PC-9 (cell line): Measurements from ENCODE around the gene HLCS. TPM values are rescaled to one million over a fixed set of nuclear protein-coding genes. Genes with fewer than 3 reads are reported as not detected.
"Not testable (repeated sequence)": the region's sequence is repeated elsewhere in the genome, so short reads cannot be mapped to it uniquely, and the experiment has no call there.

Source experiments
- BruUV-seq: library from RNA; stranded (reverse); fragments of 400-500 nt; replicated peaks from 2 replicates; lab custom pipeline; 2021; lab: Mats Ljungman, UMichigan
- CTCF ChIA-PET: fragments of 300-600 bp; sonication (Branson Sonifier 250); formaldehyde crosslinking; loops from one replicate; lab custom pipeline; 2022; ENCODE audit warnings: antibody characterized with exemption; lab: Charles Lee
- POLR2A ChIA-PET: fragments of 300-600 bp; sonication (Branson Sonifier 250); formaldehyde crosslinking; loops from one replicate; lab custom pipeline; 2022; ENCODE audit warnings: antibody characterized with exemption; ENCODE audit not compliant: unreplicated experiment; lab: Charles Lee
- DNase-seq, 2 experiments: peaks; one replicate each; pipeline versions ENCODE4 v3.0.0 to v3.0.0-alpha.2; 2015 to 2022; ENCODE audit warnings: mixed read lengths in 1 of 2
- H2AFZ ChIP-seq: fragments of 200-600 bp; sonication (generic); 2 replicates; pipeline ENCODE4 v1.8.1; 2017; ENCODE audit warnings: antibody characterized with exemption
- H3F3A ChIP-seq: fragments of 200-600 bp; sonication (generic); 2 replicates; pipeline ENCODE4 v1.8.1; 2017; ENCODE audit warnings: antibody characterized with exemption, mild to moderate bottlenecking, low read depth; ENCODE audit not compliant: insufficient read depth
- H3K27ac ChIP-seq: fragments of 200-600 bp; sonication (generic); 2 replicates; pipeline ENCODE4 v1.6.1; 2016; ENCODE audit warnings: mixed run types
- H3K27me3 ChIP-seq: fragments of 200-600 bp; sonication (generic); 2 replicates; pipeline ENCODE4 v1.6.1; 2016; ENCODE audit warnings: low read depth, mixed run types; ENCODE audit not compliant: insufficient read depth
- H3K36me3 ChIP-seq: fragments of 200-600 bp; sonication (generic); 2 replicates; pipeline ENCODE4 v1.6.1; 2016; ENCODE audit warnings: low read depth, mixed run types
- H3K4me1 ChIP-seq: fragments of 200-600 bp; sonication (generic); replicated peaks from 2 replicates; pipeline ENCODE4 v1.6.1; 2016; ENCODE audit warnings: mixed run types; ENCODE audit not compliant: insufficient read depth
- H3K4me2 ChIP-seq: fragments of 200-600 bp; sonication (generic); 2 replicates; pipeline ENCODE4 v1.6.1; 2017; ENCODE audit warnings: mixed run types
- H3K4me3 ChIP-seq: fragments of 200-600 bp; sonication (generic); 2 replicates; pipeline ENCODE4 v1.6.1; 2016; ENCODE audit warnings: mixed run types
- H3K79me2 ChIP-seq: fragments of 200-600 bp; sonication (generic); 2 replicates; pipeline ENCODE4 v1.6.1; 2017; ENCODE audit warnings: low read depth, mixed run types
- H3K9me2 ChIP-seq: fragments of 200-600 bp; sonication (generic); 2 replicates; pipeline ENCODE4 v1.8.1; 2017; ENCODE audit warnings: mild to moderate bottlenecking; ENCODE audit not compliant: insufficient read depth
- H3K9me3 ChIP-seq: fragments of 200-600 bp; sonication (generic); 2 replicates; pipeline ENCODE4 v1.8.1; 2016; ENCODE audit warnings: low read depth; ENCODE audit not compliant: insufficient read depth
- H4K20me1 ChIP-seq: fragments of 200-600 bp; sonication (generic); 2 replicates; pipeline ENCODE4 v1.8.1; 2017; ENCODE audit not compliant: insufficient read depth
- EZH2 ChIP-seq: fragments of 200-600 bp; sonication (generic); IDR thresholded peaks from 2 replicates; pipeline ENCODE4 v1.8.0; 2017; ENCODE audit warnings: antibody characterized with exemption, low read depth
- intact Hi-C: fragments of 100-400 bp; cut with micrococcal nuclease; formaldehyde crosslinking; loops from one replicate; pipeline ENCODE4 v1.10.0; 2022; ENCODE audit not compliant: unreplicated experiment
- total RNA-seq: library from RNA; stranded (reverse); gene quantifications from 2 replicates; pipeline ENCODE4 v1.2.3, GENCODE V29; 2021
- TF ChIP-seq, protein P1 (sequence below): fragments of 200-600 bp; sonication (generic); conservative IDR thresholded peaks from 2 replicates; pipeline ENCODE4 v1.6.1; 2017; ENCODE audit warnings: mixed run types, antibody characterized with exemption, mild to moderate bottlenecking, moderate library complexity

Gene HLCS
- total RNA-seq, 1 experiment from 2014 or later, result 21.6 TPM

- Histone ChIP-seq H3K36me3 (no peaks in the 10 kb centered on the region), H3K4me3 (no peak within 1 kb of the TSS), H2AFZ (no peak within 1 kb of the TSS), H3K27me3 (no peaks in the 10 kb centered on the region), H3K9me3 (no peaks in the 10 kb centered on the region), H3K9me2 (no peaks in the 10 kb centered on the region), H3K4me2 (no peak within 1 kb of the TSS), H4K20me1 (no peaks in the 10 kb centered on the region), H3K4me1 (no peaks in the 10 kb centered on the region), H3K79me2 (no peaks in the 10 kb centered on the region), H3K27ac (no peak within 1 kb of the TSS), H3F3A (no peaks in the 10 kb centered on the region)
- intact Hi-C loops, result no loop called here
- CTCF ChIA-PET, result no interaction called here
- no TSS peak for BruUV-seq
- no peak for TF ChIP-seq EZH2
- TF ChIP-seq, protein P1, sequence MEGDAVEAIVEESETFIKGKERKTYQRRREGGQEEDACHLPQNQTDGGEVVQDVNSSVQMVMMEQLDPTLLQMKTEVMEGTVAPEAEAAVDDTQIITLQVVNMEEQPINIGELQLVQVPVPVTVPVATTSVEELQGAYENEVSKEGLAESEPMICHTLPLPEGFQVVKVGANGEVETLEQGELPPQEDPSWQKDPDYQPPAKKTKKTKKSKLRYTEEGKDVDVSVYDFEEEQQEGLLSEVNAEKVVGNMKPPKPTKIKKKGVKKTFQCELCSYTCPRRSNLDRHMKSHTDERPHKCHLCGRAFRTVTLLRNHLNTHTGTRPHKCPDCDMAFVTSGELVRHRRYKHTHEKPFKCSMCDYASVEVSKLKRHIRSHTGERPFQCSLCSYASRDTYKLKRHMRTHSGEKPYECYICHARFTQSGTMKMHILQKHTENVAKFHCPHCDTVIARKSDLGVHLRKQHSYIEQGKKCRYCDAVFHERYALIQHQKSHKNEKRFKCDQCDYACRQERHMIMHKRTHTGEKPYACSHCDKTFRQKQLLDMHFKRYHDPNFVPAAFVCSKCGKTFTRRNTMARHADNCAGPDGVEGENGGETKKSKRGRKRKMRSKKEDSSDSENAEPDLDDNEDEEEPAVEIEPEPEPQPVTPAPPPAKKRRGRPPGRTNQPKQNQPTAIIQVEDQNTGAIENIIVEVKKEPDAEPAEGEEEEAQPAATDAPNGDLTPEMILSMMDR, result no peak
- DNase-seq, result no peak
- POLR2A ChIA-PET, result interaction anchor here (0.6 kb wide), 1 partner anchor 51 kb away, joined by 3 read pairs; no protein-coding TSS in a partner anchor
These were observed 40.2 kb upstream of the HLCS start, which contains the start of gene RIPPLY3 for GRCh38 chr21:37006486-37007291. TSS of gene RIPPLY3 (plus strand) at chr21:37006702. CDS start at chr21:37006773, 71 bp downstream.

DNA sequence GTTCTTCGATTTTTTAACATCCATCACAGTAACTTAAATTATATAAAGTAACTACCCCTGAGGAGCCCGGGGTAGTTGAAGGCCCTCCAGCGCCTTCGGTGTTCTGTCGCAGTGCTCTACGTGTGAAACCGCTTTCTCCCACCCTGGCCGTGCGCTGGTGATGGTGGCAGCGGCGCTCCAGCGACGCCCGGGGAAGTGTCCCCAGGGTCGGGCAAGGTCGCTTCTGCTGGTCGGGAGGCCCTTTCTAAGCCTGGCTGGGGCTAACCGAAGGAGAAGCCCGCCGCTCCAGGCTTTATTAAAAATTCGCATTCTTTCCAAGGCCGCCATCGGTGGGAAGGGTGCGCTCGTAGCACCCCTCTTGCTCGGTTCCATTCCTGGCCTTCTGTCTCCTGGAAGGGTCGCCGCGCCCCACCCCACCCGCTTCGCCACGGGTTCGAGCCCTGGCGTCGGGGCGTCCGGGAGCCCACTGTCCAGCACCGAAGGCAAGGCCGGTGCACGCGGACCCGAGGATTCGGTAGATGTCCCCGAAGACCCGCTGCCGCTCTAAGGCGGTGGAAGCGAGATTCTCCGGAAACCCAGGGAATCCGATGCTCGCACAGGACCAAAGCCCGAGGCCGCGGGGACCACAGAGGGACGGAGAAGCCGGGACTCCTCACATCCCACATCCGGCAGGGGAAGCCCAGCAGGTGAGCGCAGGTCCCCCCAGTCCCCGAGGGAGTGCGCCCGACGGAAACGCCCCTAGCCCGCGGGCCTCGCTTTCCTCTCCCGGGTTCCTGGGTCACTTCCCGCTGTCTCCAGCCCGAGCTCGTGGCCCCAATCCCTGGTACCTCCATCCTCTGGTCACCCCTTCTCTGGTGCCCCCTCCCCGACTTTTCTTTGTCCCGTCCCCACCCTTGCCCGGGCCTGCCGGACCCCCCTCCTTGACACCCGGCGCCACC, 39.3 kb upstream of the HLCS start:
- Histone ChIP-seq H3K36me3 (no peaks in the 10 kb centered on the region), H3K27ac (no peak overlapping the region), H3K9me3 (no peaks in the 10 kb centered on the region), H3K27me3 (no peaks in the 10 kb centered on the region), H2AFZ (no peak overlapping the region), H4K20me1 (no peaks in the 10 kb centered on the region), H3K4me3 (no peak overlapping the region), H3K4me1 (no peaks in the 10 kb centered on the region), H3F3A (no peaks in the 10 kb centered on the region), H3K4me2 (no peak overlapping the region), H3K9me2 (no peaks in the 10 kb centered on the region), H3K79me2 (no peaks in the 10 kb centered on the region)
- POLR2A ChIA-PET, result no interaction called here
- no peak for DNase-seq
- CTCF ChIA-PET, result no interaction called here
- no peak for TF ChIP-seq EZH2
- TF ChIP-seq, protein P1, result no peak
- intact Hi-C loops, result no loop called here
- no TSS peak for BruUV-seq

DNA sequence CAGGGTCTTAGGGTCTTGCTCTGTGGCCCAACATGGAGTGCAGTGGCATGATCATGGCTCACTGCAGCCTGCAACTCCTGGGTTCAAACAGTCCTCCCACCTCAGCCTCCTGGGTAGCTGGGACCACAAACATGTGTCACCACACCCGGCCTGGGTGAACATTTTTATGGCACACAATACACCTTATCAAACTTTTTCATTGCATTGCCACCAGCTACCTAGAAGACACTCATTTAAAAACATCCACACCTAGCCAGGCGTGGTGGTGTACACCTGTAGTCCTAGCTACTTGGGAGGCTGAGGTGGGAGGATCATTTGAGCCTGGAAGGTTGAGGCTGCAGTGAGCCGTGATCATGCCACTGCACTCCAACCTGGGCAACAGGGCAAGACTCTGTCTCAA, 37.4 kb upstream of the HLCS start:
- DNase-seq, BruUV-seq, H4K20me1 ChIP-seq, H3K9me2 ChIP-seq, H3F3A ChIP-seq, H3K4me1 ChIP-seq, H3K27me3 ChIP-seq, H3K4me2 ChIP-seq, H3K9me3 ChIP-seq, POLR2A ChIA-PET, H3K4me3 ChIP-seq, H3K36me3 ChIP-seq, CTCF ChIA-PET, H3K79me2 ChIP-seq, H3K27ac ChIP-seq, intact Hi-C loops, H2AFZ ChIP-seq: not testable (repeated sequence)

GRCh38 chr21:37002851-37003250, 36.4 kb upstream of the HLCS start:
- POLR2A ChIA-PET, result interaction anchor here (0.7 kb wide), 1 partner anchor 344 kb away, joined by 14 read pairs; no protein-coding TSS in a partner anchor
- H2AFZ ChIP-seq, intact Hi-C loops, H3K9me3 ChIP-seq, H3K9me2 ChIP-seq, H3K36me3 ChIP-seq, H3K27me3 ChIP-seq, H3K4me2 ChIP-seq, H3K4me1 ChIP-seq, H3K4me3 ChIP-seq, H3K79me2 ChIP-seq, CTCF ChIA-PET, BruUV-seq, DNase-seq, H3K27ac ChIP-seq, H3F3A ChIP-seq, H4K20me1 ChIP-seq: not testable (repeated sequence)
